Bronchial epithelial cell (primary cell): ENCODE data around the gene APBA3. TPM values are rescaled to one million over a fixed set of nuclear protein-coding genes. Genes with fewer than 3 reads are reported as not detected.
A peak's percentile ranks its signal among the peaks of the same experiment; 100 is the strongest.
"Not testable (repeated sequence)": the region's sequence is repeated elsewhere in the genome, so short reads cannot be mapped to it uniquely, and the experiment has no call there.

ENCODE experiments used
- DNase-seq: peaks from one replicate; pipeline ENCODE4 v3.0.0-alpha.2; 2010; ENCODE audit warnings: low read depth
- FAIRE-seq: peaks from 2 replicates; lab custom pipeline; 2011; peaks lifted over from hg19 to GRCh38; lab: Jason Lieb, UNC
- H3K27me3 ChIP-seq: 2 replicates; pipeline ENCODE4 v1.5.1; 2011; ENCODE audit warnings: low read length; ENCODE audit not compliant: control insufficient read depth, insufficient read depth
- H3K36me3 ChIP-seq: 2 replicates; pipeline ENCODE4 v1.5.1; 2011; ENCODE audit warnings: low read length; ENCODE audit not compliant: control insufficient read depth, insufficient read depth
- H3K4me3 ChIP-seq: 2 replicates; pipeline ENCODE4 v1.5.1; 2011; ENCODE audit warnings: mild to moderate bottlenecking, low read depth, low read length, control low read depth
- total RNA-seq: library from RNA; depleted of rRNA; stranded (reverse); fragments of >200 nt; gene quantifications from 2 replicates; pipeline ENCODE4 v1.2.1, GENCODE V29; 2014
- TF ChIP-seq, protein P1 (sequence below): IDR thresholded peaks from 2 replicates; pipeline ENCODE4 v1.5.1; 2011; ENCODE audit warnings: mild to moderate bottlenecking, moderate library complexity, low read length, control low read depth, inconsistent platforms; ENCODE audit not compliant: insufficient read depth, severe bottlenecking

APBA3 gene
- total RNA-seq, 1 donor from 2014 or later = 11.3 TPM

DNA sequence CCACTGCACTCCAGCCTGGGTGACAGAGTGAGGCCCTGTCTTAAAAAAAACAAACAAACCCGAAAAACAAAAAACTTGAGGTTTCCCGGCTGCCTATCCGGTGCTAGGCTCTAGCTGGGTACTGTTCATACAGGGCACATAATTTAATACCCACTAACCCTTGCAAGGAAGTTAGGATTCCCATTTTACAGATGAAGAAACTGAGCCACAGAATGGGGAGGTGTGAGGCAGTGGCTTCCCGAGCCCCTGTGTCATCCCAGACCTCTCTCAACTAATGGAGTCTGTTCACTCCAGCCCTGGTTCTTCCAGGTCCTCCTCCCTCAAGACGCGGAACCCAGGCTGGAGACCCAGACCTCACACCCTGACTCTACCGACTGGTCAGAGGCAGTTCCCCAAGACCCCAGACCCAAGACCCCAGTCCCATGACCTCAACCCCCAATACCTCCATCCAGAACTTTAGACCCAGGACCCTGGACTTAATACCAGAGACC is 576 bp downstream of the APBA3 start:
- no peaks in the 10 kb centered on the region for H3K27me3 ChIP-seq
- FAIRE-seq (no peak), DNase-seq (no peak)
- peaks cover 8% of the 10 kb centered on the region for H3K36me3 ChIP-seq
- peak overlapping the region; percentile 99 for H3K4me3 ChIP-seq
- TF ChIP-seq, protein P1, sequence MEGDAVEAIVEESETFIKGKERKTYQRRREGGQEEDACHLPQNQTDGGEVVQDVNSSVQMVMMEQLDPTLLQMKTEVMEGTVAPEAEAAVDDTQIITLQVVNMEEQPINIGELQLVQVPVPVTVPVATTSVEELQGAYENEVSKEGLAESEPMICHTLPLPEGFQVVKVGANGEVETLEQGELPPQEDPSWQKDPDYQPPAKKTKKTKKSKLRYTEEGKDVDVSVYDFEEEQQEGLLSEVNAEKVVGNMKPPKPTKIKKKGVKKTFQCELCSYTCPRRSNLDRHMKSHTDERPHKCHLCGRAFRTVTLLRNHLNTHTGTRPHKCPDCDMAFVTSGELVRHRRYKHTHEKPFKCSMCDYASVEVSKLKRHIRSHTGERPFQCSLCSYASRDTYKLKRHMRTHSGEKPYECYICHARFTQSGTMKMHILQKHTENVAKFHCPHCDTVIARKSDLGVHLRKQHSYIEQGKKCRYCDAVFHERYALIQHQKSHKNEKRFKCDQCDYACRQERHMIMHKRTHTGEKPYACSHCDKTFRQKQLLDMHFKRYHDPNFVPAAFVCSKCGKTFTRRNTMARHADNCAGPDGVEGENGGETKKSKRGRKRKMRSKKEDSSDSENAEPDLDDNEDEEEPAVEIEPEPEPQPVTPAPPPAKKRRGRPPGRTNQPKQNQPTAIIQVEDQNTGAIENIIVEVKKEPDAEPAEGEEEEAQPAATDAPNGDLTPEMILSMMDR = no peak

DNA sequence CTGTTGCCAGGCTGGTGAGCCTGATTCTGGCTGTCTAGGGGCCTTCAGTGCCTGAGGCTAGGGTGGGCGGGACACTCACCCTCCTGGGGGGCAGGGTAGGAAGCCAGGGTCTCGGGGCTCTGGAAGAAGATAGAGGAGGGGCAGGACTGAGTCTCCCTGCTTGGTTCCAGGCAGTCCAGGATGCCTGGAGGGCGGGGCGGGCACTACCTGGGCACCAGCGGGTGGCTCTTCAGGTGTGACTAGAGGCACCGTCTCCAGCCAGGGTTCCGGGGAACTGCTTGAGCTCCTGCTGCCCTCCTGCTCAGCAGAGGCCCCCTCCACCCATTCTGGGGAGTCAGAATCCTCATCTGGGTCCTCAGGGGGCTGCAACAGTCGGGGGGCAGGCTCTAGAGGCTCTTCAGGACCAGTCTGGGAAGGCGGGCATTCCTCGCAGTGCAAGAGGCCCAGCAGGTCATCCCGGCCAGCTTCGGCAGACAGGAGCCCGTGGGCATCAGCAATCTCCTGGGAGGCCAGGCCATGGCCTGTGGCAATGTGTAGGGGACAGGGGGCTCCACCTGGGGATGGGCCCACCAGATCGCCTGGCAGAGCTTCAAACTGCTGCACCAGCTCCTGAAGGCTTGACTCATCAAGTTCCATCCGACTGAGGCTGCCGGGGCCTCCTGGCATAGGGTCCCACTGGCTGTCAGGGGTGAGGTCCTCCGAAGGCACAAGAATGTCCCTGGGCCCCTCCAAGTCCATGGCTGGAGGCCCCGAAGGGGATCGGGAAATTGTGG is 1.8 kb downstream of the APBA3 start:
- H3K4me3 ChIP-seq = no peak overlapping the region
- TF ChIP-seq, protein P1 = no peak
- no peak for FAIRE-seq

DNA sequence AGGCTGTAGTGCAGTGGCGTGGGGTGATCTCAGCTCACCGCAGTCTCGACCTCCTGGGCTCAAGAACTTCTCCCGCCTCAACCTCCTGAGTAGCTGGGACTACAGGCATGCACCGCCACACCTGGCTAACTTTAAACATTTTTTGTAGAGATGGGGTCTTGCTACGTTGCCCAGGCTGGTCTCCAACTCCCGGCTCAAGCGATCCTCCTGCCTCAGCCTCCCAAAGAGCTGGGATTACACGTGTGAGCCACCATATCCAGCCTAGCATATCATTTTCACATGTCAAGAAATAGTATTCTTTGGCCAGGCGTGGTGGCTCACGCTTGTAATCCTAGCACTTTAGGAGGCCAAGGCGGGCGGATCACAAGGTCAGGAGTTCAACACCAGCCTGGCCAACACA is 3.2 kb downstream of the APBA3 start:
- not testable (repeated sequence) for H3K36me3 ChIP-seq, H3K4me3 ChIP-seq, DNase-seq, FAIRE-seq, H3K27me3 ChIP-seq

More for the DNA sequence above, 1.8 kb downstream of the APBA3 start:
- no peaks in the 10 kb centered on the region for H3K27me3 ChIP-seq
- H3K36me3 ChIP-seq = peaks cover 4% of the 10 kb centered on the region
- no peak for DNase-seq

DNA sequence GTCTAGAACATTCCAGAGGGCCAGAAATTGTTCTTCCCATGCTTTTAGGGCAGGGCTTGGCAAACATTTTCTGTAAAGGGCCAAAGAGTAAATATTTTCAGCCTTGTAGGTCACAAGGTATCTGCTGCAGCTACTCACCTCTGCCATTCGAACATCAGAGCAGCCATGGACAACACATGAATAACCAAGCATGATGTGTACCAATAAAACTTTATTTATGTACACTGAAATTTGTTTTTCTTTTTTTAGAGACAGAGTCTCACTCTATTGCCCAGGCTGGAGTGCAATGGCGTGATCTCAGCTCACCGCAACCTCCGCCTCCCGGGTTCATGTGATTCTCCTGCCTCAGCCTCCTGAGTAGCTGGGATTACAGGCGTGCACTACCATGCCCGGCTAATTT is 3.8 kb downstream of the APBA3 start:
- H3K36me3 ChIP-seq = not testable (repeated sequence)

DNA sequence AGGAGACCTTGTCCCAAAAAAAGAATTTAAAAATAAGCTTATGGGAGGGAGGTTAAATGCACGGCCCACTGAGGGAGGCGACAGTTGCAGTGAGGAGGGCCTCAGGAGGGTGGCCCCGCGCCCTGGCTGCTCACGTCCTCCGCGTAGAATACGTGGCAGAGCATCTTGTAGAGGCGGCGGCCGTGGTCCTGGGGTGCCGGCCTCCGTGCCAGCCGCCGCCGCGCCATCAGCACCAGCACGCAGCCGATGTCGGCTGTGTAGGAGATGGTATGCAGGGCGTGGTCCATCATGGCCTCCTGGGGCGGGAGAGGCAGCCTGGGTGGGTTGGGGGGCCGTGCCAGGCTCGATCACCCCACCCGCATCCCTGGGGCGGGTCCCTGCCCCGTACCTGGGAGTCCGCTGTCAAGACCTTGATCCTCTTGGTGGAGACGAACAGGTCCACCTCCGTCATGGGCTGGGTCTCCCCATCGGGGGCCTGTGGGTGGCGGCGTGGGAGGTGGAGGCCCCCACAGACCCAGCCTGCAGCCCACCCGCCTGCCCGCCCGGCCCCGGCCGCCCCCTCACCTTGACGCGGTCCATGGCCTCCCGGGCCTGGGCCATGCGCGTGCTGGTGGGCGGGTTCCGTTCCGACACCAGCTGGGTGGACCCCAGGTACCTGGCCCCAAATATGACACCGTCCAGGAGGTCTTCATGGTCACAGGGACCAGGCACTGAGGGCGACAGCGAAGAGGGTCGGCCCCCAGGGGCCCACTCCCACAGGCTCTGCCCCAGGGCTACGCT is 7.7 kb downstream of the APBA3 start:
- H3K36me3 ChIP-seq = peaks cover 5% of the 10 kb centered on the region
- no peak for FAIRE-seq

More for the DNA sequence above, 3.8 kb downstream of the APBA3 start:
- DNase-seq, H3K27me3 ChIP-seq, FAIRE-seq, H3K4me3 ChIP-seq: not testable (repeated sequence)

DNA sequence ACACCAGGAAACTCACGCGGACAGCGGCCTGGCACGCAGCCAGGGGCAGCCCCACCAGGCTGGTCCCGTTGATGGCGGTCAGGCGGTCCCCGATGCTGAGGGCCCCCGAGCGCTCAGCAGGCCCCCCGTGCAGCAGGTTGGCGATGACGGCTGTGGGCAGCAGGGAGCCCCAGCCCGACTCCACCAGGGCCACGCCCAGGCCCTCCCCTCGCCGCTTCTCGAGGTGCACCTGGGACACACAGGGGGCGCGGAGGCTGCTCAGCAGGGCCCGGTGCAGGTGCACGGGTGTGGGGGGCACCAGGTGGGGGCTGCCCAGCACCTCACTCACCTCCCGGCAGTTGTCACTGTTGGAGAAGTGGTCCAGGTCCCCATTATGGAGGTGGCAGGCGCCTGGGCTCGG is 9.0 kb downstream of the APBA3 start:
- Histone ChIP-seq H3K36me3 (peaks cover 5% of the 10 kb centered on the region), H3K27me3 (no peaks in the 10 kb centered on the region), H3K4me3 (no peak overlapping the region)
- no peak for DNase-seq
- TF ChIP-seq, protein P1 = no peak
- no peak for FAIRE-seq

More for the DNA sequence above, 7.7 kb downstream of the APBA3 start:
- Histone ChIP-seq H3K27me3 (no peaks in the 10 kb centered on the region), H3K4me3 (no peak overlapping the region)
- TF ChIP-seq, protein P1 = no peak
- no peak for DNase-seq
